Measurements from ENCODE around the gene CYP39A1. TPM values are rescaled to one million over a fixed set of nuclear protein-coding genes. Genes with fewer than 3 reads are reported as not detected.

The CYP39A1 gene
- total and polyA plus RNA-seq, 7 donors: 0.34 to 2.0 (median 0.63) TPM

DNA sequence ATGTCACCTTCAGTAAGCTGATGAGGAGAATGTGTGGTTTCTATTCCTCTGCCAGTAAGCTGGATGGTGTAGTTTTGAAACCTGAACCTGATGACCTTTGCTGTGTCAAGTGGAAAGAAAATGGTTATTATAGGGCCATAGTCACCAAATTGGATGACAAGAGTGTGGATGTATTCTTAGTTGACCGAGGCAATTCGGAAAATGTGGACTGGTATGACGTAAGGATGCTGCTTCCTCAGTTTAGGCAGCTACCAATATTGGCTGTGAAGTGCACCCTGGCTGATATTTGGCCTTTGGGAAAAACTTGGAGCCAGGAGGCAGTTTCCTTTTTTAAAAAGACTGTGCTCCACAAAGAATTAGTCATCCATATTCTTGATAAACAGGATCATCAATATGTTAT is 37.0 kb upstream of the CYP39A1 start:
- 30 to 37% (median 31%) methylated on average over 3 of the region's 3 CpGs for WGBS, 3 donors
- TF ChIP-seq, protein P1, sequence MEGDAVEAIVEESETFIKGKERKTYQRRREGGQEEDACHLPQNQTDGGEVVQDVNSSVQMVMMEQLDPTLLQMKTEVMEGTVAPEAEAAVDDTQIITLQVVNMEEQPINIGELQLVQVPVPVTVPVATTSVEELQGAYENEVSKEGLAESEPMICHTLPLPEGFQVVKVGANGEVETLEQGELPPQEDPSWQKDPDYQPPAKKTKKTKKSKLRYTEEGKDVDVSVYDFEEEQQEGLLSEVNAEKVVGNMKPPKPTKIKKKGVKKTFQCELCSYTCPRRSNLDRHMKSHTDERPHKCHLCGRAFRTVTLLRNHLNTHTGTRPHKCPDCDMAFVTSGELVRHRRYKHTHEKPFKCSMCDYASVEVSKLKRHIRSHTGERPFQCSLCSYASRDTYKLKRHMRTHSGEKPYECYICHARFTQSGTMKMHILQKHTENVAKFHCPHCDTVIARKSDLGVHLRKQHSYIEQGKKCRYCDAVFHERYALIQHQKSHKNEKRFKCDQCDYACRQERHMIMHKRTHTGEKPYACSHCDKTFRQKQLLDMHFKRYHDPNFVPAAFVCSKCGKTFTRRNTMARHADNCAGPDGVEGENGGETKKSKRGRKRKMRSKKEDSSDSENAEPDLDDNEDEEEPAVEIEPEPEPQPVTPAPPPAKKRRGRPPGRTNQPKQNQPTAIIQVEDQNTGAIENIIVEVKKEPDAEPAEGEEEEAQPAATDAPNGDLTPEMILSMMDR (IDR thresholded peaks at IDR 0.05): no peak
- intact Hi-C loops (cut with DNase I): no loop called here
- no peaks in the 10 kb centered on the region for H3K9me3 ChIP-seq
- no peak for ATAC-seq
- no peaks in the 10 kb centered on the region for H3K27me3 ChIP-seq (ENCODE audit: insufficient read depth in 3 of 3, low read length in 2 of 3)
- H3K4me3 ChIP-seq: no peak overlapping the region
- H3K36me3 ChIP-seq (ENCODE audit: insufficient read depth in 1 of 2, low read depth in 1 of 2): no peaks in the 10 kb centered on the region
- H3K4me1 ChIP-seq: no peaks in the 10 kb centered on the region
- no peak for DNase-seq
- no peak overlapping the region for H3K27ac ChIP-seq

DNA sequence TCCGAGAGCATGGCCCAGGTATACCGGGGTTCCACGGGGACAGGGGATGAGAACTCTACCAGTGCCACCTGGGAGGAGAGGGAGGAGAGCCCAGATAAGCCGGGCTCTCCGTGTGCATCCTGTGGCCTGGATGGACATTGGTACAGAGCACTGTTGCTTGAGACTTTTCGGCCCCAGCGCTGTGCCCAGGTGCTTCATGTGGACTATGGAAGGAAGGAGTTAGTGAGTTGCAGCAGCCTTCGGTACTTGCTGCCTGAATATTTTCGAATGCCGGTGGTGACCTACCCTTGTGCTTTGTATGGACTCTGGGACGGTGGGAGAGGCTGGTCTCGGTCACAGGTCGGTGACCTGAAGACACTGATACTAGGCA is 36.3 kb upstream of the CYP39A1 start:
- Histone ChIP-seq H3K27me3 (ENCODE audit: insufficient read depth in 3 of 3, low read length in 2 of 3) (no peaks in the 10 kb centered on the region), H3K36me3 (ENCODE audit: insufficient read depth in 1 of 2, low read depth in 1 of 2) (no peaks in the 10 kb centered on the region), H3K27ac (no peak overlapping the region), H3K4me3 (no peak overlapping the region), H3K4me1 (no peaks in the 10 kb centered on the region), H3K9me3 (no peaks in the 10 kb centered on the region)
- ATAC-seq (no peak), DNase-seq (peak in 1 of 2 donors; percentile 36)
- intact Hi-C loops (cut with DNase I): no loop called here
- TF ChIP-seq, protein P1 (IDR thresholded peaks at IDR 0.05): no peak
- 96 to 97% (median 96%) methylated on average over 11 to 13 of the region's 13 CpGs for WGBS, 3 donors

GRCh38 chr6:46688117-46688965 is 35.7 kb upstream of the CYP39A1 start:
- H3K36me3 ChIP-seq (ENCODE audit: insufficient read depth in 1 of 2, low read depth in 1 of 2): no peaks in the 10 kb centered on the region
- intact Hi-C loops (cut with DNase I): no loop called here
- DNase-seq (peak in 1 of 2 donors; percentile 32), ATAC-seq (no peak)
- no peaks in the 10 kb centered on the region for H3K4me1 ChIP-seq
- no peak overlapping the region for H3K4me3 ChIP-seq
- 97% methylated on average over 82 to 85 of the region's 85 CpGs for WGBS, 3 donors
- H3K9me3 ChIP-seq: no peaks in the 10 kb centered on the region
- TF ChIP-seq, protein P1 (IDR thresholded peaks at IDR 0.05): no peak
- no peak overlapping the region for H3K27ac ChIP-seq
- no peaks in the 10 kb centered on the region for H3K27me3 ChIP-seq (ENCODE audit: insufficient read depth in 3 of 3, low read length in 2 of 3)

GRCh38 chr6:46687619-46688097 is 35.0 kb upstream of the CYP39A1 start, which contains the start of gene TDRD6:
Gene TDRD6, plus strand, starts transcription at chr6:46687885. Its CDS starts 244 bp downstream, at chr6:46688129.
- Histone ChIP-seq H3K27me3 (ENCODE audit: insufficient read depth in 3 of 3, low read length in 2 of 3) (no peaks in the 10 kb centered on the region), H3K36me3 (ENCODE audit: insufficient read depth in 1 of 2, low read depth in 1 of 2) (no peaks in the 10 kb centered on the region), H3K4me1 (no peaks in the 10 kb centered on the region), H3K4me3 (no peak within 1 kb of the TSS), H3K27ac (no peak within 1 kb of the TSS), H3K9me3 (no peaks in the 10 kb centered on the region)
- WGBS, 3 donors: 89 to 95% (median 92%) methylated on average over 39 to 41 of the region's 41 CpGs
- intact Hi-C loops (cut with DNase I): no loop called here
- DNase-seq: peak; percentile 16 to 45
- TF ChIP-seq, protein P1 (IDR thresholded peaks at IDR 0.05): no peak
- ATAC-seq: no peak

Measured in psoas muscle (tissue), 8 donors.